AML-193 (cell line): ENCODE measurements around the gene IL19.
"Not testable (repeated sequence)": the region's sequence is repeated elsewhere in the genome, so short reads cannot be mapped to it uniquely, and the experiment has no call there.

ENCODE experiments used
- DNase-seq, 2 experiments: peaks; one replicate each; lab custom pipeline; 2025; lab: John Stamatoyannopoulos, UW

The IL19 gene

GRCh38 chr1:206833801-206834200 lies 63.2 kb downstream of the IL19 start:
- no peak for DNase-seq

DNA sequence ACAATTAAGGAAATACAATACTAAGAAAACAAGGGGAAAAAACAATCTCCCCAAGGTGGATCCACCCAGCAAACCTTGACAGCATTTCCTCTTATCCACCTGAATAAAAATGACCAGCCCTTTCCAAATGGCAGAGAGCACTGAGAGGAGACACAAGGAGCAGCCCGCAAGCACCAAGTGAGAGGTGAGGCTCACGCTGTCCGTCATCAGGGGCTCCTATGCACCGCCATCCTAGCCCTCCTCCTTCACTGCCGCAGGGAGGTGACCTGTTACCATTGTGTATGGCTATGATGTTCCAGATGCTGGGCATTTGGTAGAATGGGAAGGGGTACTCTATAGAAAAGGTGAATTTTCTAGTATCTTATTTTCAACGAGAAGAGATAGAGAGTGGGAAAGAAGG lies 63.6 kb downstream of the IL19 start:
- no peak for DNase-seq

DNA sequence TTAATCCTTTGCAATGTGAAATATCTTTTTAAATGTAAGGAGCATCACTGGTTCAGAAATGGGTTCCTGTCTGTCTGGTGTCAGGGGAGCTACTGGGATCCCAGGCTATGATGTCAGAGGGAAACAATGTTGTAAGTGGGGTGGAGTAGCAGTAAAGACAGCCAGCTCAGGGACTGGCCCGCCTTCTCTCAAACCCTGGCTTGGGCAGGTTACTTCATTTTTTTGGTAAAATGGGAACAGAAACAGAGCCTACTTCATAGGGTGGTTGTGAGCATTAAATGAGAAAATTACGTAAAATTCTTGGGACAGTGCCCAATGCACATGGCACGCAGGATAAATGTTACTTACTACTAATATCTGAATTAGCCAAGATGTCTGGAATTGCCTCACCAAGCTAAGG lies 64.1 kb downstream of the IL19 start:
- DNase-seq: no peak

DNA sequence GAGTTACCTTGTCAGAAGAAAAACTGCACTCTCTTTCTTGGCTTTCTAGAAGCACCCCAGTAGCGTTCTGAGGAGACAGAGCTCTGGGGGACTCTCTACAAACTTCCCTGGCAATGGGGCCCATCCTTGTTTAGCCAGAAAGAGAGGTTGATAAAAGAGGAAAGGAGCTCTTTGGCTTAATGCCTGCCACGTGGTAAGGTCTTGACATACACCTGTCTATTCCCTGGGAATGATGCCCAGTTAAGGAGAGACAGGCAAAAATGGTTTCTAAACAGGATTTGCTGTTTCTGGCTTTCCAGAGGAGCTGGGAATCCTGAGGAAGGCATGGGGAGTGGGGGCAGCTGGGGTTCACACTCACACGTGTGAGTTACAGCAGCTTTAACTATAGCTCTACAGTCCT lies 64.6 kb downstream of the IL19 start:
- no peak for DNase-seq

- no peak for DNase-seq
These were observed 65.5 kb downstream of the IL19 start for GRCh38 chr1:206836111-206836510.

DNA sequence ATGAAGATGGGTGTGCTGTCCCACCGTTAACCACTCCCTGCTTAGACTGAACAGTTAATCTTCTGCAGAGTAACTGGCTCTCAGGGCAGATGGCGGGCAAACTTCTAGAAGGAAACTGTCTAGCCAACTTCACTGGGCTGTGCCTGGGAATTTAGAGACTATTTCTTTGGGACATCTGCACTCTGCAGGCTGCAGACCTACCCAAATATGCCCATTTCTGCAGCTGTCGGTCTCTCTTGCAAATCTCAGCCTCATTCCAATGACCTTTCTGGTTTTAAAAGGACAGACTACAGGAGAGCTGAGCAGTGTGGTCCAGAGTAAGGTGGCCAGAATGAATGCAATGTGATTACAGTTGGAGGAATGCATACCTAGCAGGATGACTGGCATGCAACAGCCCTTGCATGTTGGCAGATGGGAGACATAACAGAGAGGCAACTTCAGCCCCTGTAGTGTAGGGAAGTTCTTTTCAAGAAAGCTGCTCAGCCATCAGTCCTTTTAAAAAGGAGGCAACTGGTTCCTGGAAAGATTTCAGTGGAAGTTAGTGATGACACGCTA lies 68.5 kb downstream of the IL19 start:
- no peak for DNase-seq

- no peak for DNase-seq
These were observed 69.3 kb downstream of the IL19 start for GRCh38 chr1:206839857-206840256.

GRCh38 chr1:206841609-206842323 lies 71.2 kb downstream of the IL19 start:
- DNase-seq: no peak

GRCh38 chr1:206842854-206843253 lies 72.3 kb downstream of the IL19 start:
- no peak for DNase-seq

- DNase-seq: no peak
These were observed 73.1 kb downstream of the IL19 start for GRCh38 chr1:206843626-206844025.

- DNase-seq: no peak
These were observed 75.9 kb downstream of the IL19 start for GRCh38 chr1:206846487-206846886.

DNA sequence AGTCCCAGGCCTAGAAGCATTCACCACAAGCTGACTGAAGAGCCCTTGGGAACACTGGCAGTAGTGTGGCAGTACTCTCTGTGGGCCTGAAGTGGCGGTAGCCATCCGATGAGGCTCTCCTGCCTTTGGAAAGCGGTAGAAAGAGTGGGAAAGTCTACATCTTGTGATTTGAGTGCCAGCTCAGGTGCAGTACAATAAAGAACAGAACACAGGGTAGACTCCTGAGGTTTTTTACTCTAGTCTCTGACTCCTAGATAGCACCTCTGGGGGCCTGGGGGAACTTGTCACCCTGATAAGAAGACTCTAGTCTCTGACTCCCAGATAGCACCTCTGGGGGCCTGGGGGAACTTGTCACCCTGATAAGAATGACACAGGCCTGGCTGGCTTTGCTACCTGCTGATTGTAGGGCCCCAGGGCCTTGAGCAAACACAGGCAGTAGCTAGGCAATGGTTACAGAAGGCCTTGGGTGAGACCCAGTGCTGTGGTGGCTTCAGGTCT lies 76.8 kb downstream of the IL19 start:
- DNase-seq: no peak

- DNase-seq: no peak
These were observed 77.4 kb downstream of the IL19 start for GRCh38 chr1:206847946-206848345.

- no peak for DNase-seq
These were observed 79.8 kb downstream of the IL19 start for GRCh38 chr1:206850401-206850800.

GRCh38 chr1:206851341-206852010 lies 80.9 kb downstream of the IL19 start:
- no peak for DNase-seq

DNA sequence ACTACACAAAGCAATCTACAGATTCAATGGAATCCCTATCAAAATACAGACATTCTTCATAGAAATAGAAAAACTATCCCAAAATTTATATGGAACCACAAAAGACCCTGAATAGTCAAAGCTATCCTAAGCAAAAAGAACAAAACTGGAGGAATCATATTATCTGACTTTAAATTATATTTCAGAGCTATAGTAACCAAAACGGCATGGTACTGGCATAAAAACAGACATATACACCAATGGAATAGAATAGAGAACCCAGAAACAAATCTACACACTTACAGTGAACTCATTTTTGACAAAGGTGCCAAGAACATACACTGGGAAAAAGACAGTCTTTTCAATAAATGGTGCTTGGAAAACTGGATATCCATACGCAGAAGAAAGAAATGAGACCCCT lies 82.1 kb downstream of the IL19 start:
- not testable (repeated sequence) for DNase-seq

DNA sequence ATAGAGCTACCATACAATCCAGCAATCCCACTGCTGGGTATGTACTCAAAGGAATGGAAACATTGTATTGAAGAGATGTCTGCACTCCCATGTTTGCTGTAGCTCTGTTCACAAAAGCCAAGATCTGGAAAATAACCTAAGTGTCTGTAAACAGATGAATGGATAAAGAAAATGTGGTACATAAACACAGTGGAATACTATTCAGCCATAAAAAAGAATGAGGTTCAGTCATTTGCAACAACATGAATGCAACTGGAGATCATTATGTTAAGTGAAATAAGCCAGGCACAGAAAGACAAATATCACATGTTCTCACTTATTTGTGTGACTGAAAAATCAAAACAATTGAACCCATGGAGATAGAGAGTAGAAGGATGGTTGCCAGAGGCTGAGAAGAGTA lies 83.1 kb downstream of the IL19 start:
- DNase-seq: not testable (repeated sequence)

- DNase-seq: no peak
These were observed 84.0 kb downstream of the IL19 start for GRCh38 chr1:206854401-206855129.

- DNase-seq: no peak
These were observed 85.3 kb downstream of the IL19 start for GRCh38 chr1:206855859-206856258.

GRCh38 chr1:206856674-206857464 lies 86.3 kb downstream of the IL19 start:
- no peak for DNase-seq

- DNase-seq: no peak
These were observed 88.5 kb downstream of the IL19 start for GRCh38 chr1:206859082-206859521.

- no peak for DNase-seq
These were observed 89.6 kb downstream of the IL19 start for GRCh38 chr1:206860165-206860564.
